Prostate gland (tissue), 2 donors: ENCODE measurements around the gene SPATS2. TPM values are rescaled to one million over a fixed set of nuclear protein-coding genes. Genes with fewer than 3 reads are reported as not detected.

Source experiments
- DNase-seq: peaks from one replicate; pipeline ENCODE4 v3.0.0-alpha.2; 2019; ENCODE audit warnings: low spot score
- H3K27ac ChIP-seq, 2 donors: fragments of 200-600 bp; sonication (generic); 2 replicates each; pipeline ENCODE4 v1.5.1; 2017 to 2019
- H3K27me3 ChIP-seq: fragments of 200-600 bp; sonication (generic); replicated peaks from 2 replicates; pipeline ENCODE4 v1.5.1; 2019; ENCODE audit not compliant: insufficient read depth
- H3K36me3 ChIP-seq, 2 donors: fragments of 200-600 bp; sonication (generic); 1 replicate in 1 of 2; 2 replicates in 1 of 2; pipeline versions ENCODE4 v1.5.1 to v1.8.1; 2017 to 2019
- H3K4me1 ChIP-seq: fragments of 200-600 bp; sonication (generic); replicated peaks from 2 replicates; pipeline ENCODE4 v1.5.1; 2019
- H3K4me3 ChIP-seq, 2 donors: fragments of 200-600 bp; sonication (generic); 2 replicates each; pipeline ENCODE4 v1.5.1; 2017 to 2019
- H3K9me3 ChIP-seq: fragments of 200-600 bp; sonication (generic); 2 replicates; pipeline ENCODE4 v1.5.1; 2017
- POLR2A ChIP-seq: fragments of 450-650 bp; IDR thresholded peaks from one replicate; pipeline ENCODE4 v1.6.1; 2016; ENCODE audit warnings: antibody characterized with exemption, mild to moderate bottlenecking
- POLR2AphosphoS5 ChIP-seq: sonication (generic); formaldehyde crosslinking; IDR thresholded peaks from one replicate; pipeline ENCODE4 v1.6.1; 2017; ENCODE audit warnings: antibody characterized with exemption
- WGBS: methylation state at CpG from one replicate; pipeline ENCODE4 v1.1.5; 2018; 5-methylcytosine and 5-hydroxymethylcytosine counted together
- intact Hi-C: fragments of 100-400 bp; cut with DNase I; formaldehyde crosslinking; loops from one replicate; pipeline ENCODE4 v1.14.2; 2022
- total RNA-seq, 2 donors: library from RNA; depleted of rRNA; stranded (reverse); fragments of >200 nt; gene quantifications; one replicate each; pipeline ENCODE4 v1.1.0, GENCODE V29; 2016
- TF ChIP-seq, protein P1 (sequence below), 4 experiments: fragments of 200-600 bp in 2 of 4; fragments of 450-650 bp in 2 of 4; sonication (generic) in 2 of 4; IDR thresholded peaks; 1 replicate in 3 of 4; 2 replicates in 1 of 4; pipeline ENCODE4 v1.5.1; 2016 to 2019; ENCODE audit warnings: antibody characterized with exemption in 4 of 4, mild to moderate bottlenecking in 2 of 4, moderate library complexity in 2 of 4

Gene SPATS2
- total RNA-seq, 2 donors from 2014 or later: 30.1 to 34.2 TPM

DNA sequence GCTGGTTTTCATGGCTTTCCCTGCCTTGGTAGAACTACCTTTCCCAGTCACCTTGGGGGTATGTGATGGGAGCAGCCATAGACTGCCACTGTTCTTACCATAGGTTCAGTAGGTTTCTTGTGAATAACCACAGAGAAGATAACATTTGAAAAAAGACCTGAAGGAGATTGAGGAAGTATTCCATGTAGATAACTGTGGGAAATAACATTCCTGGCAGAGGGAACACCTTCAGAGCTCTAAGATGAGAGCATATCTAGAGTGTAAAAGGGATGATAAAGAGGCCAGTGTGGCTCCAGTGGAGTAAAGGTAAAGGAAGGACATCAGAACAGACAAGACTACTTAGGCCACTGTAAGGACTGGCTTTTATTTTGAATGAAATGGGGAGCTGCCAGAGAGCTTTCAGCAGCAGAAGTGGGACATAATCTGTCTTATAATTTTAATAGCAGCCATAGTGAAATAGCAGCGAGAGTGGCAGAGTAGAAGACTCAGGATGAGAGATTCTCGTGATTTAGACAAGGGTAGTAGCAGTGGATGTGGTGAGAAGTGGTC, 88.9 kb downstream of the SPATS2 start:
- intact Hi-C loops: no loop called here
- 95% methylated on average over 2 of the region's 2 CpGs for WGBS
- no peak overlapping the region for H3K27ac ChIP-seq
- H3K36me3 ChIP-seq: no peaks in the 10 kb centered on the region
- H3K9me3 ChIP-seq: no peaks in the 10 kb centered on the region
- no peak overlapping the region for H3K4me3 ChIP-seq
- TF ChIP-seq POLR2A (no peak), POLR2AphosphoS5 (no peak)
- TF ChIP-seq, protein P1, sequence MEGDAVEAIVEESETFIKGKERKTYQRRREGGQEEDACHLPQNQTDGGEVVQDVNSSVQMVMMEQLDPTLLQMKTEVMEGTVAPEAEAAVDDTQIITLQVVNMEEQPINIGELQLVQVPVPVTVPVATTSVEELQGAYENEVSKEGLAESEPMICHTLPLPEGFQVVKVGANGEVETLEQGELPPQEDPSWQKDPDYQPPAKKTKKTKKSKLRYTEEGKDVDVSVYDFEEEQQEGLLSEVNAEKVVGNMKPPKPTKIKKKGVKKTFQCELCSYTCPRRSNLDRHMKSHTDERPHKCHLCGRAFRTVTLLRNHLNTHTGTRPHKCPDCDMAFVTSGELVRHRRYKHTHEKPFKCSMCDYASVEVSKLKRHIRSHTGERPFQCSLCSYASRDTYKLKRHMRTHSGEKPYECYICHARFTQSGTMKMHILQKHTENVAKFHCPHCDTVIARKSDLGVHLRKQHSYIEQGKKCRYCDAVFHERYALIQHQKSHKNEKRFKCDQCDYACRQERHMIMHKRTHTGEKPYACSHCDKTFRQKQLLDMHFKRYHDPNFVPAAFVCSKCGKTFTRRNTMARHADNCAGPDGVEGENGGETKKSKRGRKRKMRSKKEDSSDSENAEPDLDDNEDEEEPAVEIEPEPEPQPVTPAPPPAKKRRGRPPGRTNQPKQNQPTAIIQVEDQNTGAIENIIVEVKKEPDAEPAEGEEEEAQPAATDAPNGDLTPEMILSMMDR (IDR thresholded peaks at IDR 0.05): no peak
- no peak for DNase-seq
- H3K4me1 ChIP-seq: no peaks in the 10 kb centered on the region
- no peaks in the 10 kb centered on the region for H3K27me3 ChIP-seq

DNA sequence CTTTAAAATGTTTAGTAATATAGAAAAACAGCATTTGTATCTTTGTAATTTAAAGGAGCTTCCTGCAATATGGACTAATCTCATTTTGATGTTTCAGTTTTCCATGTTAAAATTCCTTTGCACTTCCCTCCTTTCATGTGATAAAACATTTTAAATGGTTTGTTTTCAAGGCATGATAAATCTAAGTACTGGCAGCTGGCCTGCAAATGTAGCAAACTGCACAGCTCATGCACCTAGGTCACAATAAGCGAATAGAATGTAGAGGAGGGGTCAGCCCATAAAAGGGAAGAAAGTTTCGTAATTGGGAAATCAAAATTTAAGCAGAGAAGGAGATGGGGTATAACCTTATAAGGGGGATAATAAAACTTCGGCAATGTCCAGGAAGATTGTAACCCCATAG, 91.6 kb downstream of the SPATS2 start:
- no peaks in the 10 kb centered on the region for H3K36me3 ChIP-seq

DNA sequence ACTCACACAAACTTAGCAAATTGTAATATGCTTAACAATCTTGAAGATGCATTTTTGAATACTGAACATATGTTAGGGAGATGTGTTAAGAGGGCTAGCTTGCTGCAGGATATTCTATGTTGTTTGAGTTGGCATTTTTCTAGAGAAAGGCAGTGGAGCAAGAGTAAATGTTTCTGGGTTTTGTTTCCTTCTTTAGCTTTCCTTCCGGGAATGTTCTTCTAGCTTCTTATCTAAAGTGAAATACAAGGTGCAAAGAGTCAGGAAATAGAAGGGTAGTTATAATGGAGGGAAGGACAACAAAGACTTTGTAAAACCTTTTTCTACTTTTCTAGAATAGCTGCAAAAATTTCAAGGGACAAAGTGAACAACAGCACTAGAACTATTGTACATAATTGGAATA, 94.0 kb downstream of the SPATS2 start:
- H3K27ac ChIP-seq: no peak overlapping the region
- H3K36me3 ChIP-seq: no peaks in the 10 kb centered on the region
- TF ChIP-seq POLR2AphosphoS5 (no peak), POLR2A (no peak)
- TF ChIP-seq, protein P1 (IDR thresholded peaks at IDR 0.05): no peak
- DNase-seq: no peak
- 38% methylated on average over 1 of the region's 1 CpG for WGBS
- no peak overlapping the region for H3K4me3 ChIP-seq
- intact Hi-C loops: no loop called here
- no peaks in the 10 kb centered on the region for H3K4me1 ChIP-seq
- no peaks in the 10 kb centered on the region for H3K27me3 ChIP-seq
- H3K9me3 ChIP-seq: no peaks in the 10 kb centered on the region

More for the DNA sequence above, 91.6 kb downstream of the SPATS2 start:
- intact Hi-C loops: no loop called here
- no peak for DNase-seq
- 78% methylated on average over 3 of the region's 3 CpGs for WGBS
- Histone ChIP-seq H3K9me3 (no peaks in the 10 kb centered on the region), H3K27ac (no peak overlapping the region), H3K27me3 (no peaks in the 10 kb centered on the region), H3K4me1 (no peaks in the 10 kb centered on the region), H3K4me3 (no peak overlapping the region)
- TF ChIP-seq POLR2A (no peak), POLR2AphosphoS5 (no peak)
- TF ChIP-seq, protein P1 (IDR thresholded peaks at IDR 0.05): no peak

DNA sequence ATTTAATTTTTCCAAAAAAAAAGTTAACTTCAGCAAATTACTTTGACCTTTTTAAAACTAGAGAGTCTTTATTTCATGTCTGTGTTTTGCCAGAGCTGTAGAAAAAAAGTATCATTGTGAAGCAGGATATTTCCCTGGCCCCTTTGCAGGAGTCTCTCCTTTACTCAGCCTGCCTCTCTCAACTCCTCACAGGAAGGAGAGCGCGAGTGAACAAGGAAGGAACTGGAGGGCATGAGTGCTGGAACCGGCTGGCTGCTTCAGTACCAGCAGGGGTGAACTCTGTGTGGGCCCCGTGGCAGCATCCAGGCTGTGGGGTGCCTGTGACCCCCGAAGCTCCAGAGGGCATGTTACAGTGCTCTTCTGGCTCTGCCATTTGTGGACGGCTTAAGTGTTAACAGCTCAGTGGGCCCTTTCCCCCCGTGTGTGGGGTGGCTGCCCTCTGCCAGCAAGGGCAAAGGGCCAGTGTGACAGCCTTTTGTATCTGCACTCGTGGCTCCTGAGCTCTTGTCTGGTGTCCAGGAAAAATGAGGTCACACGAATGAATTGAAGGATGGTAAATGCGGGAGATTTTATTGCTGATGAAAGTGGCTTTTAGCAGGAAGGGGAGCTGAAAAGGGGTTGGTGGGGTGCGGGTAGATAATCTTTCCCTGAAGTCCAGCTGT, 95.0 kb downstream of the SPATS2 start:
- 79% methylated on average over 11 of the region's 11 CpGs for WGBS
- Histone ChIP-seq H3K9me3 (no peaks in the 10 kb centered on the region), H3K27me3 (no peaks in the 10 kb centered on the region), H3K27ac (no peak overlapping the region), H3K36me3 (no peaks in the 10 kb centered on the region), H3K4me1 (no peaks in the 10 kb centered on the region), H3K4me3 (no peak overlapping the region)
- DNase-seq: no peak
- intact Hi-C loops: no loop called here
- TF ChIP-seq POLR2AphosphoS5: no peak
- no peak for TF ChIP-seq POLR2A
- TF ChIP-seq, protein P1 (IDR thresholded peaks at IDR 0.05): no peak

DNA sequence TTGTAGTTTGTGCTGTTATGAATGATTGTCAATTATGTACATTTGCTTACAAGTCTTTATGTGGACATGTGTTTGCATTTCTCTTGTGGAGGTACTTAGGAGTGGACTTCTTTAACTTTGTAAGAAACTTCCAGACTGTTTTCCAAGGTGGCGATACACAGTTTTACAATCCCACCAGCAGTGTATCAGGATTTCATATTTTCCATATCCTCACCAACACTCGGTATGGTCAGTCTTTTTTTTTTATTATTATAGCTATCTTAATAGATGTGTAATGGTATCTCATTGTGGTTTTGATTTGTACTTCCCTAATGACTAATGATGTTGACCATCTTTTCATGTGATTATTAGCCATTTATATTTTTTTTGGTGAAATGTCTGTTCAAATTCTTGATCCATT, 97.9 kb downstream of the SPATS2 start:
- no peak for DNase-seq
- Histone ChIP-seq H3K36me3 (no peaks in the 10 kb centered on the region), H3K4me1 (no peaks in the 10 kb centered on the region), H3K9me3 (no peaks in the 10 kb centered on the region), H3K27me3 (no peaks in the 10 kb centered on the region), H3K4me3 (no peak overlapping the region), H3K27ac (no peak overlapping the region)
- TF ChIP-seq POLR2A (no peak), POLR2AphosphoS5 (no peak)
- TF ChIP-seq, protein P1 (IDR thresholded peaks at IDR 0.05): no peak
- intact Hi-C loops: no loop called here
- 97% methylated on average over 2 of the region's 2 CpGs for WGBS
